Islet of Langerhans (tissue), 1 donor: ENCODE results near the gene KRT82.

Source experiments
- FAIRE-seq: peaks from one replicate; lab custom pipeline; 2011; peaks lifted over from hg19 to GRCh38; lab: Jason Lieb, UNC

KRT82 gene

DNA sequence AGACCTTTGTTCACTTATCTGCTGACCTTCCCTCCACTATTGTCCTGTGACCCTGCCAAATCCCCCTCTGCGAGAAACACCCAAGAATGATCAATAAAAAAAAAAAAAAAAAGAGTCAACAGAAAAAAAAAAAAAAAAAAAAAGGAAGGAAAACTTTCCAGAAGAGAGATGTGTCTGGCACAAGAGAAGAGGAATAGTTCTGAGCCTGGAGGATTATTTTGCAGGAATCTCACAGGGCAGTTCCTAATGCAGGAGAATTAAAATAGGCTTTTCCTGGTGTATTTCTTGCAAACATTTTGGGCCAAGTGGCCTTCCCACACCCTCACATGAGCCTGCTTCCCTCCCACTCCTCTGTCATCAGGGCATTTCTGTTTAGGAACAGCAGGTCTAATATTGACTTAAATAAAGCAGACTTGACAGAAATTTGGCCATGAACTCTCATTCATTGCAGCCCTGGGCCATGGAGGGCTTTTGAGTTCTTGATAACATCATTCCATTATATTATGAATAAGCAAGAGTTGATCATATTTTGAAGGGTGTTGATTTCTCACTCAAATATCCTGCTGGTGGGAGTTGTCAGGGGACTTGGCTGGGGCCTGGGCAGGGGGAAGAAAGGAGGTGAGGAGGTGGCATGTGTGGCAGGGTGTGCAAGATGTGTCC is 4.6 kb upstream of the KRT82 start:
- peak; percentile 64 for FAIRE-seq

DNA sequence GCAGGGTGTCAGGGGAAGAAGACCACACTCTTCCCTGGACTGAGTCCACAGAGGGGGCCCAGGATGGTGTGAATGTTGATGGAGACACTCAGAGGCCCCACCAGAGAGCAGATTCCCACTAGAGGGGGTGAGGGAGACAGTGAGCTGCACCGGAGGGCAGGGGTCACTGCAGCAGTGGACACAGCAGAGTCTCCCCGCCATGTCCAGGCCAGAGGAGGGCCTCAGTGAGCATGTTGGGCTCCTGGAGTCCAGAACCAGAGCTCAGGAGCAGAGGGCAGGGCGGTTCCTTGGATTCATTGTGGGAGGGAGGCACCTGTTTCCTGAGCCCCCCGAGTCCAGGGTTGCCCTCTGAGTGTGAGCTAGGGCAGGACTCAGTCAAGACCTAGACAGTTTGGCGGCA is 1.8 kb upstream of the KRT82 start:
- FAIRE-seq: no peak

DNA sequence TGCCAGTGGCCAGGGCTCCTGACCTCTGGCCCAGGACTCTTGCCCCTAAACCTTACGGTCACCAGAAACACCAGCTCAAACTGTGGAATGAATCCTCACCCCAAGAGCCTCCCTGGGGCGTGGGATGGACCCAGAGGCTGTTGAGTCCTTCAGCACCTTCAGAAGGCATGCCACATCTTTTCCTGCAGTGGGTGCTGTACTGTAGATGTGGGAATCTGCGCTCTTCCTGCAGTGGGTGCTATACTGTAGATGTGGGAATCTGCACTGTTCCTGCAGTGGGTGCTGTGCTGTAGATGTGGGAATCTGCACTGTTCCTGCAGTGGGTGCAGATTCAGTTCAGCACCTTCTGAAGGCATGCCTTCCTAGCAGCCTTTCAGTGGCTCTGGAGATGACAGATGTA is 1.2 kb downstream of the KRT82 start:
- FAIRE-seq: no peak

DNA sequence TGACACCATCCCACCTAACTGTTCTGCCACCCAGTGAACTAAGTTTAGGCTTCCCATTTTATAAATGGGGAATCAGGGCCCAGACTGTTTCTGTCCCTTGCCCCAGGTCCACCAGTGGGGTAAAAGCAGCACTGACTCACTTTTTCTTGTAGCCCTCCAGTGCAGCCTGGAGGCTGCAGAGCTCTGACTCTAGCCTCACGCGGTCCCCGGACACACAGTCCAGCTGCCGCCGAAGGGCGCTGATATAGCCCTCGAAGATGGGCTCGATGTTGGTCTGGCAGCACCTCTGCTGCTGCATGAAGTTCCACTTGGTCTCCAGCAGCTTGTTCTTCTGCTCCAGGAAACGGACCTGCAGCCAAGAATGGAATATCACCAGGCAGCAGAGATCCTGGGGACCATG is 2.6 kb downstream of the KRT82 start:
- FAIRE-seq: no peak

DNA sequence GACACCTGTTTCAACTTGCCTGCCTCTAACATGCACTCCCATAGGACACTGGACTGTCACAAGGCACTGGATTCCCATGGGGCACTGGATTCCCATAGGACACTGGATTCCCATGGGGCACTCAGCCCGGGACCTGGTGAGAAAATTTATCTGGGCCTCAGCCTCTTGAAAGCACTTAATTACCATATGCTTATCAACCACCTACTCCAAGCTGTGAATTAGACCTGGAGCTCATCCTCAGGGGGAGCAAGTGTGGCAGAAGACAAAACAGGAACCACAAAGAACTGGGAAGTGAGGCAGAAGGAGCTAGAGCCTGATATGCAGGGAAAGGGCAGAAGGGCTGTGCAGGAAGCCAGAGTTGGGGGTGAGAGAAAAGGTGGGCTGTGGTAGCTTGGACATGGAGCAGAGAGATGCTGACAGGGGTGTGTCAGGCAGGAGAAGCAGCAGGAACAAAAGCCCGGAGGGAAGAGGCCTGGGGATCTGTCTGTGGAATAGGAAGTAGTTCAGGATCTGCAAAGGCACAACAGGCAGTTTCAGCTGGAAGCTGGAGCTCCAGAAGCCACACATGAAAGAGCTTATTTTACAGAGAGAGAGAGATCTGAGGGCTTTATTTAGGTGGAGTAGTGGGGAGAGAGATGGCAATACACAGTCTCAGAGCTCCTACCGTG is 3.1 kb downstream of the KRT82 start:
- FAIRE-seq: no peak

DNA sequence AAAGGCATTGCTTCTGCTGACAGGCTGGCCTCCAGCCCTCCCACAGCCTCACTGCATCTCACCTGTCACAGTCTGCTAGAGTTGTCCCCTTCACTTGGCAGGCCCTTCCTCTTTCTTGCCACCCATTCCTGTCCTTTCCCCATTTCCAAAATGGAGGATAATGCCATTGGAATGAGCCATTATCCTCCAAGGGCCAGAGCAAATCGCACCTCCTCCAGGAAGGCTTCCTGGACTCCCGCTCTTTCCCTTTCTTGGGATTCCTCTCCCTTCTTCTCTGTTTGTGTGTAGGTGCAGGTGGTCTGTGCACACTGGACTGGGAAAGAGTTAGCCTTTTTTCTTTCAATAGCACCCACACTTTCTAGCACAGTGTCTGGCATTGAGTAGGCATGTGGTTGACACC is 3.8 kb downstream of the KRT82 start:
- FAIRE-seq: no peak

DNA sequence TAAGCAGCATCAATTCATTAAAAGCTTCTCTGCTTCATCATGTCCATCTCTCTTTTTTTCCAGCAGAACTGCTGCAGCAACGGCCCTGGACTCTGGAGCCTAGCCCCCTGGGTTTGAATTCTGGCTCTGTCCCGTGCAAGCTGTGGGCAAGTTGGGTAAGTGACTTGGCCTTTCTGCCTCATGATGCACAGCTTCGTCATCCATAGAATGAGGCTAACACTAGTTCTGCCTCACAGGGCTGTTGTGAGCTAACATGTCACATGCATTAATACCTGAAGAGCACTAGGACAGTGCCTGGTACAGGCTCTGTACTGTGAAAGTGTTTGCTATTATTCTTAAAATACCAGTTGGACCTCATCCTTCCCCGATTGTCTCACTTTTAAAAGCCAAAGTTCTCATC is 4.2 kb downstream of the KRT82 start:
- FAIRE-seq: no peak

DNA sequence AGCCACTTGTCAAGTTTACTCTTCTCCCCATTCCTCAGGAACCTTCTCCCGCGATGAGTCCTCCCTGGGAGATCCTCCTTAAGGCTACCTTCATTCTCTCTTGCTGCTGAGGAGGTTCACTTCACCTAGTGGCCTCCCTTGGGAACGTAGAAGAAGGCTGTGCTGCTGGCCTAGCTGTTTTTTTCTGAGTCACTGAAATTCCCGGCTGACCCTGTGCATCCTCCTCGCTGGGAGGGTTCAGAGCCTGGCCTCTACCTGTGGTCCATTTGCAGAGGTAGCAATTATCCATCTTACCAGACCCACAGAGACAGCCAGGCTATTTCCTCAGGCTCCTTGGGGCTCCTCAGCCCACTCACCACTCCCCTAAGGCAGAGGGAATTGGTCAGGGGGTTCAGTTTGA is 4.6 kb downstream of the KRT82 start:
- no peak for FAIRE-seq

DNA sequence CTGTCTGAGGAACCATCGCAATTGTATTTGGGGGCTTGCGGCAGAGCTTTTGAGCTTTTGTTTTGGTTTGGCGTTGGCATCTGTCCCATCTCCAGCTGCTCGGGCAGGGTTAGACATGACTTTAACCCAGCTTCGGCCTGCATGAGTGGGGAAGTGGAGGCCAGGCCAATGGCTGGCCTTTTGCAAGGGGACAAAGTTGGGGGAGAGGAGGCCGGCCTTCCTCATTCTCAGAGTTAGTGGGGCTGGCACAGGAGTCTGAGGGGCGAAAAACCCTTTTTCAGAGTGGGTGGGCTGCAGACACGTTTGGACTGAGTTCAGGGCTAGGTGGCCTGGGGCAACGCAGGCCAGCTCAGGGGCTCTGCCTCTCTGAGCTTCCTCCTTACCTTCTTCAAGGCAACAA is 5.2 kb downstream of the KRT82 start:
- FAIRE-seq: no peak

DNA sequence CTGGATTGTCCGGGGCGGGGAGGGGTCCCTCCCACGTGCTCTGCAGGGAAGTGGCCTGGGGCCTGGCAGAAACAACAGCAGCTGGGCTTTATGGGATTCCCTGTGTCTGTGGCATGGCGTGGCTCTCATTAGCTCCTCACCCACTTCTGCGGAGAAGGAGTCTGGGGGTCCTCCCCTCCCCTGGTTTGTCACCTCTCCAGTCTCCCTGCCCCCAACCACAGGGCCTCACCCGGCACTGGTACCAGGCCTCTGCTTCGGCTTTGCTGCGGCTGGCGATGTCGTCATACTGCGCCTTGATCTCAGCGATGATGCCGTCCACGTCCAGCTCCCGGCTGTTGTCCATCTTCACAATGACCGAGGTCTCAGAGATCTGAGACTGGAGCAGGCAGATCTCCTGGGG is 6.4 kb downstream of the KRT82 start:
- no peak for FAIRE-seq

DNA sequence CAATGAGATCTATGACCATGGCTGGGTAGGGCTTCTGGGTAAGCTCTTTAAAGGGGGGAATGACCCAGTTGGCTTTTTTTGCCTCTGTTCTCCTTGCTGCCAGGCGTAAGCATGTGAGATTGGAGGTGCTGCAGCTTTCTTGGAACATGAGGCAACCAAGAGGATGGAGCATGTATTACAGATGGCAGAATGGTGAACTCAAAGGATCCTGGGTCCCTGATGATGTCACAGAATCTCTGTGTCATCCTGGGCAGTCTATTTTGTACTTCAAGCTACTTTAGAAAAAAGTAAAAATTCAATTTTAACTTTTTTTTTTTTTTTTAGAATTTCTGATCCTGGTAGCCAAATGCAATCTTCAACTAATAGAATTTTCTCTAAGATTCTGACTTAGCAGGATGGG is 8.0 kb downstream of the KRT82 start:
- FAIRE-seq: no peak

DNA sequence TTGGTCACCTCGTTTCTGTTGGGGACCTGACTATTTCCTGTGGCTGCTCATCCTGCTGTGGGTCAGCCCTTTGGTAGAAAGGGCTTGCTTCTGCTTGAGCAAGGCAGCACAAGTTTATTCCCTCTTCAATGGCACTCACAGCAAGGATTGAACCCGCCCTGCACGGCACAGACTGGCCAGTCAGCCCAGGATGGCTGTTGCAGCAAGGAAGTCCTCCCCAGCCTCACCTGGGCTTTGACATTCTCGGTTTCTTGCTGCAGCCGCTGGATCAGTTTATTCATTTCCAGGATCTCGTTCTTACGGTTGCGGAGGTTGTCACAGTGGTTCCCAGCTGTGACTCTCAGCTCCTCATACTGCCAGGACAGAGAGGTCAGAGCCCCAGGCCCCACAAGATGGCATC is 9.5 kb downstream of the KRT82 start:
- no peak for FAIRE-seq

DNA sequence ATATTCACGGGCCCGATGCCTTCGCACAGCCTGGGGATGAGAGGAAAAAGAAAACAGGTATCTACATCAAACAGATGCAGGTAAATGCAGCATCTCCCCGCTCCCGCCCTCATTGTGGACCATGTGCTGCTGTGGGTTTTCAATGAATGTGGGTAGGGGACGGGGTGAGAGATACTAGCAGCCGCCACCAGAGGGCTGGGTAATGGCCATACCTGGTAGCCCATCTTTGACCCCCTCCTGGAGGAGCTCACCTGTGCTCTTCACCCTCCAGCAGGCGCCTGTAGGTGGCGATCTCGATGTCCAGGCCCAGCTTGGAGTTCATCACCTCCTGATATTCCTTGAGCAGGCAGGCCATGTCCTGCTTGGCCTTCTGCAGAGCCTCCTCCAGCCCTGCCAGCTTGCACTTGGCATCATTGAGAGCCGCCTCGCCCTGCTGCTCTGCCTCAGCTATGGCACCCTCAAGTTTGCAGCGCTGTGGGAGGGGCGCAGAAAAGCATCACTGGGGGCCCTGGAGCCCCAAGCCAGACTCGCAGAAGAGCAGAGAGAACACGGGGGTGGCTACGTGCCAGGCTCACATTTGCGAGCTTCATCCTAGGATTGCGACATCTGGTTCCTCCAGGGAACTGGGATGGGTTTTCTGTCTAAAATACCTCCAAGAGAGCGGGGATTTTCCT is 10.2 kb downstream of the KRT82 start:
- FAIRE-seq: no peak

DNA sequence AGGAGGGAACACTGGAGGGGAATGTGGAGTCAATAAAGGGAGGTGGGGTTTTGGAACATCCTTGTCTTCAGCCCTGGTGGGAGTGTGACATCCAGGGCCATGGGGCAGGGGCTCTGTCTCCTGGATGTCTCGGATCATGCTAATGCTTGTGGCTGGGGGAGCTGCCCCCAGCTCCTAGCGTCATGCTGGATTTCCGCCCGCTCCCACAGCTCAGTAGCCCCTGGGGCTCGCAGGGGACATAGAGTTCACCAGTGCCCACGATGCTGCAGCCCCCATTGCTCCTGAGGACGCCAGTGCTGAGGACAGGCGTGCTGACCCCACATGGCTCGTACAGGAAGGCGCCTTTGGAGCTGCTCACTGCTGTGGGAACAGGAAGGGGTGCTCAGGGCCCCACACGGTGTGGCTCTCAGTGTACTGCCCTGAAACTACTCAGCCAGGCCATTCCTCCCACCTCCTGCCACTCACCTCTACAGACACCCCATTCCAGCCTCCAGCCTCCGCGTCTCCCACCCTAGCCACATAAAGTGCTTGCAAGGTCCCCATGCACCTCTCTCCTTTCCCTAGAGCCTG is 11.2 kb downstream of the KRT82 start:
- no peak for FAIRE-seq

DNA sequence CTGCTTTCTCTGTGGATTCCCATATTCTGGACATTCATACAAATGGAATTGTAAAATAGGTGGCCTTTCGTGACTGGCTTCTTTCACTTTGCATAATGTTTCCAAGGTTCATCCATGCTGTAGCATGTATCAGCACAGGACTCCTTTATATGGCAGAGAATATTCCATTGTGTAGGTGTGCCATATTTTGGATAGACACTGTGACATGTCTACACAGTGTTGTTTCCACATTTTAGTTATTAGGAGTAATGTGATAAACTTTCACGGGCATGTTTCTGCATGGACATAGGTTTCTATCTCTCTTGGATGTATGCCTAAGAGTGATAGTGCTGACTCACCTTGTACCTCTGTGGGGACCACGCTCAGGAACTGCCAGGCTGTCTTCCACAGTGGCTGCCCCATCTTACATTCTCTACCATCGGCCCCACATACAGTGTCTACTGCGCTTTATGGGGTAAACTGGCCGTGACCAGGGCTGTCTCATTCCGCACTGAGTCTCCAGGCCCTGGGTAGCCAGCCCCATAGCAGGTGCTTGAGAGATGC is 13.6 kb downstream of the KRT82 start:
- no peak for FAIRE-seq

DNA sequence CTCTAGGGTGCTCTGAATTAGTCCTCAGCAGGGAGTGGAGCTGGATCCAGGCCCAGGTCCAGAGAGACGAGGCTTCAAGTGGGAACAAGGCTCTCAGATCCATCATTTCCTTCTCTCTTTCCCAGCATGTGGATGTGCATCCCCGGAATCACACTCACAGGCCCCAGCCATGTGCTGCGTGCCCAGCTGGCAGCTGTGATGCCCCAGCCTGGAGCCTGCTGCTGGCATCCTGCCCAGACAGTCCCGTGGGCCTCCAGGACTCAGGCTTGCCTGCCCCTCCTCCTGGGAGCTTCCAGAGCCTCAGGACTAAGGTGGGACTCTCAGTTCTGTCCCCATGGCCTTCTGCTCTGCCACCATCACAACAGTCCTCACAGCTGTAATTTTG is 14.5 kb downstream of the KRT82 start:
- no peak for FAIRE-seq

DNA sequence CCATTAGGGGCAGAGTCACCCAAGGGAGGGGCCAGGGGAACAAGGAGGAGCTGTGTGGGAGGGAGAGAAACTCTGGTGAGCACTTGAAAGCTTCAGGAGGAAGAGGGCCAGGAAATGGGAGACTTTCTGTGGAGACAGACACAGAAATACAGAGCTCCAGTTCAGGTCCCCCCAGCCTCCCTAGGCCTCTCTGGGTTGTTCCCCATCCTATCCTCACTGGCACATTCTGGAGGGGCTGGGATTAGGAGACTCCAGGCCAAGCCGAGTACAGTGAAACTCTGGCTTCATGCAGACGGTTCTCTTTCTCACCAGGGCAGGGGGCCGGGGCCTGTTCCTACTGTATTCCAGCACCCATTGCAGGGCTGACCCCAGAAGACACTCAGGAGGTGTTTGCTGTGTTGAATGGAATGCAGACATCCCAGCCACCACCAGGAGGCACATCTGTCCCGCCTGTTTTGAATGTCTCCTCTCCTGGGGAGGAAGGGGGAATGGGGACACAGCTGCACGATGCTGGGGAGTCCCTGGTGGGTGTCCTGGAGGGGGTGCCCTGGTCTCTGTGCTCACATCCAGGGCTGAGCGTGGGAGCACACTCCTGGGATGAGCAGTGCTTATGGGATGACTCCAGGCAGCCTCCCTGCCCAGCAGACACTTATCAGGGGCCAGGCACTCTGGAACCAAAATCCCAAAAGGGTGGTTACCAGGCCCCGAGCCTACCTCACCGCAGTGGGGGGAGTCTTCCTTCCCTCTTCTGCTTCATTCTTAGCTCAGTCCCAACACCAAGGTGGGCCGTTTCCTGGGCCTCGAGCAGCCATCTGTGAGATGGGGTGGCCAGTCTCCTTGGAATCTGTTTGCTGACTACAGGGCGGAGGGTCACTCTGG is 15.2 kb downstream of the KRT82 start:
- FAIRE-seq: no peak

DNA sequence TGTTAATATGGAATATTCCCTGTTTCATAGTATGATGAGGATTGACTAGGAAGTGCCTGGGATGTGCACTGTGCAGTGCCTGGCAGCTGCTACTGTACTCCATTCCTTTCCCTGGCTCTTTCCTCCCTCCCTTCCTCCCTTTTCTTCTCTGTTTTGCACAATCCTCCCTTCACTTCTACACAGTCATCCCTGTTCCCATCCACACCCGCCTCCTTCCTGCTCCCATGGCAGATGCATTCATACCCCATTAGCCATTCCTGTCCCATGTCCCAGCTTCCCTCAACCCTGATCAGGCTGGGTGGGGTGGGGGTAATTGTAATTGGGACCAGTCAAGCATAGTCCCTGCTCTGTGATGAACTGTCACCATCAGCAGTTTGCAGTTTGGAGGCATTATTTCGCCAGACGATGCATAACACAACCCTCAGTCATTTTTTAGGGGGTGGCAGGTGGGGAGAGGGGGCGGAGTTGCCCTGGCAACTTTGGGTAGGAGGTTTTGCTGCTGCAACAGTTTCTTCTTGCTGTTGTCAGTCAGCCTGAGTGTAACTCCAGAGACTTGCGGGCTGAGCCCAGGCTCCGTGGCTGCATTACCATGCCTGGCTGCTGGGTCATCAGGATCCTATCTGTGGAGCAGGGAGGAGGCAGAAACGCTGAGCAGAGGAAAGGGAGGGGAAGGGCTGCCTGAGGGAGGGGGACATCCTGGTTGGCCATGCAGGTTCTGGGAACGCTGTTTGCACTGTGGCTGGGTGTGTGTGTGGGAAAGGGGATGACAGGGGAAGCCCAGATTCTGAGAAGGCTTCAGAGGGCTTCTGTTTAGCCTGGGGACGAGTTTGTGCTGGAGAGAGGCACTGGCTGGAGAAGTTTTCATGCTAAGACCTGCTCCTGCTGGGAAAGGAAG is 16.6 kb downstream of the KRT82 start:
- no peak for FAIRE-seq

DNA sequence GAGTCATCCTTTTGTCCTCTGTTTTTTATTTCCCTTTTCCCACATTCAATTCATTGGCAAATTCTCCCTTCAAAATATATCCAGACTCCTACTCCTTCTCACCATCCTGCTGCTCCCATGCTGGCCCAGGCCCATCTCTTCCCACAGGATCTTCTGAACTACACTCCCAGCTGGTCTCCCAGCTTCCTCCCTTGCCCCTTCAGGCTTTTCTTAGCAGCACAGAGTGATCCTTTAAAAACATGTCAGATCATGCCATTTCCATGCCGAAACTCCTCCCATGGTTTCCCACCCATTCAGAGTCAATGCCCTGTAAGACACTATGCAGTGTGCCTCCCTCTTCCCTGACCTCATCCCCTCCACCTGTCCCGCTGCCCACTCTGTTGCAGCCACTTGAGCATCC is 18.3 kb downstream of the KRT82 start:
- no peak for FAIRE-seq

DNA sequence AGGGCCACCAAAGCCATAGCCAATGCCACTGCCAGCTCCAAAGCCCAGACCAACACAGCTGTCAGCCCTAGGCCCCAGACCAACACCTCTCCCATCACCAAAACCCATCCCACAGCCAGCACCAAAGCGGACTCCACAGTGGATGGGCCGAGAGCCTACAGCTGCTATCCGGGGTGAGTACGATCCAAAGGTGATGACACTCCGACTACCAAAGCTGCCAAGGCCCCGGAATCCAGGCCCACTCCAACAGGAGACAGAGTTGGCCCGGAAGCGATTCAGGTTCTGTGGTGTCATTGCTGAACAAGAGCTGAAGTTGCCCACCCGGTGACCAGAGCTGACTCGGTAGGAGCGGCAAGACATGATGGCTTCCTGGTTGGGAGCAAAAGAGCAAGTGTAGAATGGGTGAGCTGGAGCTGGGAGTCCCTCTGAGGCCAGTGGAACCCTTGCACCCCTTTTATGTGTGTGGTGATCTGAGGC is 20.9 kb downstream of the KRT82 start, which contains the start of gene KRT84:
TSS of gene KRT84 (minus strand) at position 427 of the 477 bp plus-strand sequence. CDS start at position 360, 67 bp downstream.
- no peak for FAIRE-seq

DNA sequence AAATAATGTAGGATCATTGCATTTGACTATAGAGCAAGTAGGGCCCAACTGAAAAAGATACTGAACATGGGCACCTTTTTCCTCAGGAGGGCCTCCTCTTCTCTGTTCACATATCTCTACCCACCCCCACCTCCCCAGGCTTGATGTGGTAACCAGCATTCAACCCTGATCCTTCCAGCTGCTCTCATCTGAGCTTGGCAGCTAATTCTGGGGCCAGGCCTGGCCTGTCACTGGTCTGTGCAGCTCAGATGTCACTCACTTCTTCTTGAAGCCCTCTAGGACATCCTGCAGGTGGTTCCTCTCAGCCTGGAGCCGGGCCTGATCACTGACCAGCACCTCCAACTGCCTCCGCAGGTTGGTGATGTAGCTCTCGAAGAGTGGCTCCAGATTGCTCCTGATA is 22.8 kb downstream of the KRT82 start:
- FAIRE-seq: no peak
